SK-N-SH treated with all-trans-retinoic acid at 6 μM for 48 hours (cell line): ENCODE measurements around the gene MACROH2A2.

Source experiments
- ATAC-seq: fragments of 200-7000 bp; cut with Tn5 transposase; 3 replicates; pipeline ENCODE4 v1.9.1; 2020; ENCODE audit warnings: mild to moderate bottlenecking, moderate library complexity
- ARNTL ChIP-seq: fragments of 450-650 bp; formaldehyde crosslinking; IDR thresholded peaks from 2 replicates; pipeline ENCODE4 v1.5.0; 2020; ENCODE audit warnings: low read depth, mild to moderate bottlenecking, moderate library complexity, borderline replicate concordance
- BACH2 ChIP-seq: fragments of 250-450 bp; sonication (Bioruptor Pico); IDR thresholded peaks from 2 replicates; pipeline ENCODE4 v1.9.0; 2021; ENCODE audit warnings: mild to moderate bottlenecking, borderline replicate concordance
- CREB5 ChIP-seq: fragments of 250-450 bp; sonication (Bioruptor Pico); IDR thresholded peaks from 2 replicates; pipeline ENCODE4 v1.5.1; 2020; ENCODE audit warnings: low read depth, mild to moderate bottlenecking, moderate library complexity
- CSRNP3 ChIP-seq: fragments of 250-450 bp; sonication (Bioruptor Pico); IDR thresholded peaks from 2 replicates; pipeline ENCODE4 v1.5.1; 2021; ENCODE audit warnings: mild to moderate bottlenecking, moderate library complexity
- GLIS3 ChIP-seq: fragments of 250-450 bp; sonication (Bioruptor Pico); IDR thresholded peaks from 2 replicates; pipeline ENCODE4 v1.5.0; 2020; ENCODE audit warnings: mild to moderate bottlenecking, moderate library complexity
- OSR1 ChIP-seq: fragments of 250-450 bp; sonication (Bioruptor Pico); IDR thresholded peaks from 2 replicates; pipeline ENCODE4 v1.8.0; 2022; ENCODE audit warnings: moderate library complexity, mild to moderate bottlenecking, inconsistent platforms
- PATZ1 ChIP-seq: fragments of 250-450 bp; sonication (Bioruptor Pico); IDR thresholded peaks from 2 replicates; pipeline ENCODE4 v1.8.0; 2020; ENCODE audit warnings: mild to moderate bottlenecking, moderate library complexity, borderline replicate concordance
- POU6F1 ChIP-seq: fragments of 250-450 bp; sonication (Bioruptor Pico); IDR thresholded peaks from 2 replicates; pipeline ENCODE4 v1.8.0; 2021; ENCODE audit warnings: low read depth, mild to moderate bottlenecking, moderate library complexity, borderline replicate concordance
- PPARA ChIP-seq: fragments of 250-450 bp; sonication (Bioruptor Pico); IDR thresholded peaks from 2 replicates; pipeline ENCODE4 v1.5.0; 2020; ENCODE audit warnings: mild to moderate bottlenecking, borderline replicate concordance
- RARB ChIP-seq: fragments of 250-450 bp; sonication (Bioruptor Pico); IDR thresholded peaks from 2 replicates; pipeline ENCODE4 v1.8.0; 2021; ENCODE audit warnings: mild to moderate bottlenecking, moderate library complexity
- SNAI2 ChIP-seq: fragments of 250-450 bp; sonication (Bioruptor Pico); IDR thresholded peaks from 2 replicates; pipeline ENCODE4 v1.5.0; 2020; ENCODE audit warnings: mild to moderate bottlenecking, moderate library complexity
- TCF4 ChIP-seq: fragments of 250-450 bp; sonication (Bioruptor Pico); IDR thresholded peaks from 2 replicates; pipeline ENCODE4 v1.8.0; 2021; ENCODE audit warnings: mild to moderate bottlenecking, moderate library complexity, borderline replicate concordance
- TOX ChIP-seq: fragments of 250-450 bp; sonication (Bioruptor Pico); IDR thresholded peaks from 2 replicates; pipeline ENCODE4 v1.8.0; 2021; ENCODE audit warnings: mild to moderate bottlenecking, moderate library complexity, borderline replicate concordance
- TSHZ2 ChIP-seq: fragments of 250-450 bp; sonication (Bioruptor Pico); IDR thresholded peaks from 2 replicates; pipeline ENCODE4 v1.5.0; 2020; ENCODE audit warnings: mild to moderate bottlenecking, moderate library complexity
- ZC3H10 ChIP-seq: fragments of 250-450 bp; sonication (Bioruptor Pico); IDR thresholded peaks from 2 replicates; pipeline ENCODE4 v1.5.1; 2021; ENCODE audit warnings: mild to moderate bottlenecking, moderate library complexity
- ZFP3 ChIP-seq: fragments of 250-450 bp; sonication (Bioruptor Pico); IDR thresholded peaks from 2 replicates; pipeline ENCODE4 v1.5.0; 2020; ENCODE audit warnings: mild to moderate bottlenecking, moderate library complexity
- ZFP30 ChIP-seq: fragments of 450-650 bp; formaldehyde crosslinking; IDR thresholded peaks from 2 replicates; pipeline ENCODE4 v1.5.0; 2022; ENCODE audit warnings: mild to moderate bottlenecking, moderate library complexity
- ZNF565 ChIP-seq: fragments of 450-650 bp; formaldehyde crosslinking; conservative IDR thresholded peaks from 2 replicates; pipeline ENCODE4 v1.5.0; 2020; ENCODE audit warnings: low read depth, mild to moderate bottlenecking, moderate library complexity
- ZNF70 ChIP-seq: fragments of 450-650 bp; formaldehyde crosslinking; IDR thresholded peaks from 2 replicates; pipeline ENCODE4 v1.5.0; 2020; ENCODE audit warnings: mild to moderate bottlenecking, moderate library complexity
- ZNF8 ChIP-seq: fragments of 450-650 bp; formaldehyde crosslinking; IDR thresholded peaks from 2 replicates; pipeline ENCODE4 v1.5.0; 2020; ENCODE audit warnings: mild to moderate bottlenecking, moderate library complexity

The MACROH2A2 gene

GRCh38 chr10:70139151-70139996, 86.7 kb downstream of the MACROH2A2 start:
- no peak for ATAC-seq
- TF ChIP-seq RARB (CRISPR knock-in tag) (no peak), PPARA (no peak), ZC3H10 (CRISPR knock-in tag) (no peak), BACH2 (CRISPR knock-in tag) (no peak), TOX (CRISPR knock-in tag) (no peak)
- TF ChIP-seq, all 23 proteins: peak for 0

- TF ChIP-seq OSR1 (CRISPR knock-in tag) (no peak), TCF4 (no peak), ZNF8 (CRISPR knock-in tag) (no peak), CSRNP3 (CRISPR knock-in tag) (no peak), TOX (CRISPR knock-in tag) (no peak), TSHZ2 (CRISPR knock-in tag) (no peak), ZFP30 (CRISPR knock-in tag) (no peak), POU6F1 (no peak), BACH2 (CRISPR knock-in tag) (no peak), CREB5 (no peak), ZNF70 (CRISPR knock-in tag) (no peak), PPARA (no peak), GLIS3 (CRISPR knock-in tag) (no peak), ZFP3 (CRISPR knock-in tag) (no peak), ZC3H10 (CRISPR knock-in tag) (no peak), PATZ1 (CRISPR knock-in tag) (no peak), ARNTL (no peak), ZNF565 (CRISPR knock-in tag) (no peak), SNAI2 (CRISPR knock-in tag) (no peak), RARB (CRISPR knock-in tag) (no peak)
- no peak for ATAC-seq
These were observed 87.3 kb downstream of the MACROH2A2 start for GRCh38 chr10:70139997-70140250.

- no peak for ATAC-seq
- no peak for TF ChIP-seq SNAI2 (CRISPR knock-in tag)
- no peak for TF ChIP-seq ZNF8 (CRISPR knock-in tag)
- no peak for TF ChIP-seq TOX (CRISPR knock-in tag)
- no peak for TF ChIP-seq PATZ1 (CRISPR knock-in tag)
- no peak for TF ChIP-seq TCF4
These were observed 87.7 kb downstream of the MACROH2A2 start for GRCh38 chr10:70140297-70140696.
